MCF 10A (cell line): ENCODE measurements around the gene ETV3. TPM values are rescaled to one million over a fixed set of nuclear protein-coding genes. Genes with fewer than 3 reads are reported as not detected.
A peak's percentile ranks its signal among the peaks of the same experiment; 100 is the strongest.

ENCODE experiments used
- BruUV-seq: library from RNA; stranded (reverse); fragments of 400-500 nt; replicated peaks from 2 replicates; lab custom pipeline; 2021; lab: Mats Ljungman, UMichigan
- CTCF ChIA-PET: fragments of 300-600 bp; sonication (Branson Sonifier 250); formaldehyde crosslinking; extraction: SDS; loops from one replicate; lab custom pipeline; 2021; ENCODE audit warnings: antibody characterized with exemption, inconsistent platforms; lab: Yijun Ruan, JAX
- POLR2A ChIA-PET: fragments of 300-600, 350-650 bp; sonication (Branson Sonifier 250); formaldehyde crosslinking; extraction: SDS; loops from one replicate; lab custom pipeline; 2020; ENCODE audit warnings: antibody characterized with exemption, inconsistent platforms; lab: Yijun Ruan, JAX
- DNase-seq: peaks from one replicate; pipeline ENCODE4 v3.0.0-alpha.2; 2018; ENCODE audit not compliant: unreplicated experiment
- H3K27ac Mint-ChIP-seq: one replicate; pipeline ENCODE4 v1.8.0; 2022; ENCODE audit warnings: mild to moderate bottlenecking, low read depth, mixed read lengths; ENCODE audit not compliant: unreplicated experiment
- H3K27me3 Mint-ChIP-seq: one replicate; pipeline ENCODE4 v1.8.0; 2022; ENCODE audit warnings: mixed read lengths; ENCODE audit not compliant: insufficient read depth, unreplicated experiment
- H3K36me3 Mint-ChIP-seq: one replicate; pipeline ENCODE4 v1.8.0; 2022; ENCODE audit warnings: mild to moderate bottlenecking, moderate library complexity, mixed read lengths; ENCODE audit not compliant: insufficient read depth, unreplicated experiment
- H3K4me1 Mint-ChIP-seq: one replicate; pipeline ENCODE4 v1.8.0; 2022; ENCODE audit warnings: mixed read lengths; ENCODE audit not compliant: insufficient read depth, unreplicated experiment
- H3K4me3 Mint-ChIP-seq: one replicate; pipeline ENCODE4 v1.8.0; 2022; ENCODE audit warnings: mild to moderate bottlenecking, moderate library complexity, mixed read lengths; ENCODE audit not compliant: unreplicated experiment
- H3K9me3 Mint-ChIP-seq: one replicate; pipeline ENCODE4 v1.8.0; 2022; ENCODE audit warnings: mixed read lengths; ENCODE audit not compliant: unreplicated experiment
- intact Hi-C: fragments of 100-400 bp; cut with micrococcal nuclease; formaldehyde crosslinking; loops from 2 replicates; pipeline ENCODE4 v1.14.1; 2022
- total RNA-seq: library from RNA; stranded (reverse); gene quantifications from 2 replicates; pipeline ENCODE4 v1.2.3, GENCODE V29; 2022
- TF ChIP-seq, protein P1 (sequence below): fragments of 200-600 bp; IDR thresholded peaks from one replicate; pipeline ENCODE4 v1.8.0; 2022; ENCODE audit warnings: antibody characterized with exemption, mild to moderate bottlenecking; ENCODE audit not compliant: unreplicated experiment

ETV3 gene
- total RNA-seq, 1 experiment from 2014 or later: 28.6 TPM

DNA sequence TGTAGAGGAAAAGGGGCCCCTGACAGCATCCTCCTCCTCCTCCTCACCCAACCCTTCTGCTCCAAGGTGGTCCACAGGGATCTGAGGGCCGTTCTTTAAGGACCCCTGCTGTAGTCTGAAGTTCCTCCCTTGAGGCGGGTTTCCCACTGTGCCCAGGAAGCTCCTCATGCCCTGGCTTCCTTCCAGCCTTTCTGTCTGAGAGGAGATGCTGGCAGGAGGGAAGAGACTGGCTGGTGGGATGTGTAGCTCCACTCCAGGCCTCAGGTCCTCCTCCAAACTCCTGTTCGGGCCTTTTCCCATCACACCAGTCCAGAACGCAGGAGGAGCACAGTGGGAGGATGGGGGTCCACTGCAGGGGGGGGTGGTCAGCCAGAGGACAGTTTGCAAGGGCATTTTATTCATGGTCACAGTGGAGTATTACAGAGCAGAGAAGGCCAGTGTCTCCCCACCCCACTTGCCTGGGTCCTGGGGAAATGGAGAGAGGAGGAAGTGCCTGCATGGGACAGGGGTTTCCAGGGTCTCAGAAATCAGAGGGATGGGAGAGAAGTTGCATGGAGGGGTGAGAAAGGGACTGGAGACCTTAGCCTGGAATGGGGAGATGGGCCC lies 46.4 kb downstream of the ETV3 start:
- H3K4me1 Mint-ChIP-seq: peaks cover 17% of the 10 kb centered on the region
- no peaks in the 10 kb centered on the region for H3K27me3 Mint-ChIP-seq
- H3K36me3 Mint-ChIP-seq: peaks cover 6% of the 10 kb centered on the region
- POLR2A ChIA-PET: interaction anchor here (5.2 kb wide), 1 partner anchor 45 kb away, joined by 45 read pairs; the partner anchor contains the start of gene ETV3
- TF ChIP-seq, protein P1, sequence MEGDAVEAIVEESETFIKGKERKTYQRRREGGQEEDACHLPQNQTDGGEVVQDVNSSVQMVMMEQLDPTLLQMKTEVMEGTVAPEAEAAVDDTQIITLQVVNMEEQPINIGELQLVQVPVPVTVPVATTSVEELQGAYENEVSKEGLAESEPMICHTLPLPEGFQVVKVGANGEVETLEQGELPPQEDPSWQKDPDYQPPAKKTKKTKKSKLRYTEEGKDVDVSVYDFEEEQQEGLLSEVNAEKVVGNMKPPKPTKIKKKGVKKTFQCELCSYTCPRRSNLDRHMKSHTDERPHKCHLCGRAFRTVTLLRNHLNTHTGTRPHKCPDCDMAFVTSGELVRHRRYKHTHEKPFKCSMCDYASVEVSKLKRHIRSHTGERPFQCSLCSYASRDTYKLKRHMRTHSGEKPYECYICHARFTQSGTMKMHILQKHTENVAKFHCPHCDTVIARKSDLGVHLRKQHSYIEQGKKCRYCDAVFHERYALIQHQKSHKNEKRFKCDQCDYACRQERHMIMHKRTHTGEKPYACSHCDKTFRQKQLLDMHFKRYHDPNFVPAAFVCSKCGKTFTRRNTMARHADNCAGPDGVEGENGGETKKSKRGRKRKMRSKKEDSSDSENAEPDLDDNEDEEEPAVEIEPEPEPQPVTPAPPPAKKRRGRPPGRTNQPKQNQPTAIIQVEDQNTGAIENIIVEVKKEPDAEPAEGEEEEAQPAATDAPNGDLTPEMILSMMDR: no peak
- no peak overlapping the region for H3K27ac Mint-ChIP-seq
- CTCF ChIA-PET: interaction anchor here (0.7 to 12.4 kb wide), 12 partner anchors 11 to 403 kb away, joined by 3 to 805 read pairs (median 24); partner anchors contain the start of genes ETV3 and ETV3L
- no peak overlapping the region for H3K4me3 Mint-ChIP-seq
- H3K9me3 Mint-ChIP-seq: no peaks in the 10 kb centered on the region
- DNase-seq: no peak
- intact Hi-C loops: loop anchor here (5.0 kb wide), 2 partner anchors 46 to 401 kb away; partner anchors contain the start of gene ETV3
- BruUV-seq: no TSS peak

- no TSS peak for BruUV-seq
- no peak overlapping the region for H3K4me3 Mint-ChIP-seq
- intact Hi-C loops: loop anchor here (5.0 kb wide), 2 partner anchors 46 to 401 kb away; partner anchors contain the start of gene ETV3
- H3K4me1 Mint-ChIP-seq: peaks cover 17% of the 10 kb centered on the region
- TF ChIP-seq, protein P1: no peak
- POLR2A ChIA-PET: interaction anchor here (1.4 to 5.2 kb wide), 3 partner anchors 45 to 65 kb away, joined by 4 to 45 read pairs (median 42); partner anchors contain the start of gene ETV3
- no peaks in the 10 kb centered on the region for H3K9me3 Mint-ChIP-seq
- H3K36me3 Mint-ChIP-seq: peaks cover 6% of the 10 kb centered on the region
- no peak overlapping the region for H3K27ac Mint-ChIP-seq
- H3K27me3 Mint-ChIP-seq: no peaks in the 10 kb centered on the region
- DNase-seq: no peak
- CTCF ChIA-PET: interaction anchor here (0.7 to 12.4 kb wide), 31 partner anchors 10 to 1731 kb away, joined by 3 to 805 read pairs (median 6); partner anchors contain the start of genes ETV3 and ETV3L
These were observed 47.0 kb downstream of the ETV3 start for GRCh38 chr1:157091186-157091585.

DNA sequence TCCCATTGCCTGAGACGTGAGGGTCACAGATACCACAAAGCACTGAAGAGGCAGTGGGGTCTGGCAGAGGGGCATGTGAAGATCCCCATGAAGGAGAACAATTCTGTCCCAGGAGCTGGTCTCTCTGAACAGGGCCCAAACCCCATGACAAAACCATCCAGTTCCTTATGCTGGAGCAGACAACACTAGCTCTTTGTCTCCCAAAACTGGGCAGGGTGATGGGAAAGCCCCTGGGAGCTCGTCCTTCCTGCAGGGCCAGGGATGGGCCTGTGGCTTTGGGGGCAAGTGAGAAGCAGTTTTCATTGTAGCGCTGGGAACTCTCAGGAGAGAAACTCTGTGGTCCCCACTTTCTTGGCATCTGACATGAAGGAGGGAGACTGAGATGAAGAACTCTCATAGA lies 47.4 kb downstream of the ETV3 start:
- Mint-ChIP-seq H3K4me3 (no peak overlapping the region), H3K9me3 (no peaks in the 10 kb centered on the region), H3K27me3 (no peaks in the 10 kb centered on the region), H3K4me1 (peaks cover 17% of the 10 kb centered on the region), H3K36me3 (peaks cover 6% of the 10 kb centered on the region), H3K27ac (no peak overlapping the region)
- no TSS peak for BruUV-seq
- ChIA-PET POLR2A (interaction anchor here (0.6 to 5.2 kb wide), 5 partner anchors 46 to 96 kb away, joined by 3 to 45 read pairs (median 4); partner anchors contain the start of gene ETV3), CTCF (interaction anchor here (0.6 to 12.4 kb wide), 42 partner anchors 10 to 1731 kb away, joined by 3 to 805 read pairs (median 6); partner anchors contain the start of genes ETV3 and ETV3L)
- DNase-seq: no peak
- TF ChIP-seq, protein P1: no peak
- intact Hi-C loops: loop anchor here (1.0 to 5.0 kb wide), 3 partner anchors 47 to 402 kb away; partner anchors contain the start of gene ETV3

DNA sequence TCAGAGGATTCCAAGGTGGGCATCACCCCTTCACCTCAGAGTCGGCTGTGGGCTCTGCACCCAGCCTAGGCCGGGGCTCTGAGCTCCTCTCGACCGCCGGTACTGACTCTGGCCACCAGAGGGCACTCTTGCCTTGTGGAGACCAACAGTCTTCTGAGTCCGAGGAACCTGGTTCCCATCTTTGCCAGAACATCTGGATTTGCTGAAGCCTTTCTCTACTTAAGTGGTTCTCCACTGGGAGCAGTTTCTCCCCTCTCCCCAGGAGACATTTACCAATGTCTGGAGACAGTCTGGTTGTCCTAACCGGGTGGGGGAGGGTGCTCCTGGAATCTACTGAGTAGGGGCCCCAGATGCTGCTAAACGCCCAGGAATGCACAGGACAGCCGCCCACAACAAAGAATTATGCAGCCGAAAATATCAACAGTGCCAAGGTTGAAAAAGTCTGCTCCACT lies 48.0 kb downstream of the ETV3 start:
- Mint-ChIP-seq H3K36me3 (peaks cover 6% of the 10 kb centered on the region), H3K27ac (no peak overlapping the region), H3K9me3 (no peaks in the 10 kb centered on the region), H3K4me1 (peaks cover 17% of the 10 kb centered on the region), H3K27me3 (no peaks in the 10 kb centered on the region), H3K4me3 (no peak overlapping the region)
- DNase-seq: peak; percentile 90
- intact Hi-C loops: loop anchor here (1.0 to 5.0 kb wide), 3 partner anchors 47 to 402 kb away; partner anchors contain the start of gene ETV3
- CTCF ChIA-PET: interaction anchor here (0.6 to 12.4 kb wide), 49 partner anchors 9 to 601 kb away, joined by 3 to 805 read pairs (median 6); partner anchors contain the start of genes ETV3 and ETV3L
- POLR2A ChIA-PET: interaction anchor here (0.6 to 5.2 kb wide), 7 partner anchors 13 to 95 kb away, joined by 3 to 45 read pairs (median 5); partner anchors contain the start of gene ETV3
- TF ChIP-seq, protein P1: peak; percentile 99
- no TSS peak for BruUV-seq
